Measurements from ENCODE around the gene CHKA.

CHKA gene

GRCh38 chr11:68031144-68031464, 90.1 kb downstream of the CHKA start:
- no peak for DNase-seq (ENCODE audit: low read depth)

GRCh38 chr11:68030318-68031143, 90.7 kb downstream of the CHKA start, which contains the start of gene NDUFS8:
NDUFS8 (plus strand) TSS chr11:68030681; CDS start chr11:68032152, 1,471 bp downstream.
- DNase-seq (ENCODE audit: low read depth): peak; percentile 99

- no peak for DNase-seq (ENCODE audit: low read depth)
Observed at GRCh38 chr11:68028802-68029545, 92.2 kb downstream of the CHKA start.

- no peak for DNase-seq (ENCODE audit: low read depth)
Observed at GRCh38 chr11:68027667-68028066, 93.5 kb downstream of the CHKA start.

- DNase-seq (ENCODE audit: low read depth): no peak
Observed at GRCh38 chr11:68026391-68027105, 94.6 kb downstream of the CHKA start.

GRCh38 chr11:68025047-68025446, 96.1 kb downstream of the CHKA start:
- no peak for DNase-seq (ENCODE audit: low read depth)

- DNase-seq (ENCODE audit: low read depth): no peak
Observed at GRCh38 chr11:68024508-68024907, 96.7 kb downstream of the CHKA start.

GRCh38 chr11:68022531-68022930, 98.7 kb downstream of the CHKA start:
- DNase-seq (ENCODE audit: low read depth): no peak

- no peak for DNase-seq (ENCODE audit: low read depth)
Observed at GRCh38 chr11:68021167-68021787, 99.9 kb downstream of the CHKA start.

- DNase-seq (ENCODE audit: low read depth): no peak
Observed at GRCh38 chr11:68020575-68020974, 100.6 kb downstream of the CHKA start.

- no peak for DNase-seq (ENCODE audit: low read depth)
Observed at GRCh38 chr11:68019486-68019885, 101.7 kb downstream of the CHKA start.

GRCh38 chr11:68018730-68019190, 102.4 kb downstream of the CHKA start:
- DNase-seq (ENCODE audit: low read depth): no peak

GRCh38 chr11:68017980-68018729, 103.0 kb downstream of the CHKA start:
- no peak for DNase-seq (ENCODE audit: low read depth)

- no peak for DNase-seq (ENCODE audit: low read depth)
Observed at GRCh38 chr11:68016904-68017817, 104.0 kb downstream of the CHKA start.

GRCh38 chr11:68016161-68016903, 104.9 kb downstream of the CHKA start:
- DNase-seq (ENCODE audit: low read depth): no peak

- no peak for DNase-seq (ENCODE audit: low read depth)
Observed at GRCh38 chr11:68015467-68015866, 105.7 kb downstream of the CHKA start.

GRCh38 chr11:68014947-68015447, 106.2 kb downstream of the CHKA start:
- DNase-seq (ENCODE audit: low read depth): no peak

GRCh38 chr11:68014157-68014946, 106.8 kb downstream of the CHKA start:
- peak; percentile 83 for DNase-seq (ENCODE audit: low read depth)

All from iris pigment epithelial cell (primary cell).